HepG2 (cell line): ENCODE results near the gene NEK7. TPM values are rescaled to one million over a fixed set of nuclear protein-coding genes. Genes with fewer than 3 reads are reported as not detected.

Source experiments
- BCL3 ChIP-seq: sonication (generic); formaldehyde crosslinking; IDR thresholded peaks from 2 replicates; pipeline ENCODE4 v1.5.1; 2020; ENCODE audit warnings: mild to moderate bottlenecking, missing genetic modification reagents, moderate library complexity
- CENPX ChIP-seq: sonication (generic); formaldehyde crosslinking; IDR thresholded peaks from 2 replicates; pipeline ENCODE4 v1.9.0; 2021; ENCODE audit warnings: mild to moderate bottlenecking, missing genetic modification reagents, moderate library complexity
- CREBL2 ChIP-seq: sonication (generic); formaldehyde crosslinking; IDR thresholded peaks from 2 replicates; pipeline ENCODE4 v1.8.1; 2023; ENCODE audit warnings: missing genetic modification reagents, mild to moderate bottlenecking, borderline replicate concordance
- CREM ChIP-seq, 2 experiments: sonication (generic) in 1 of 2; formaldehyde crosslinking in 1 of 2; IDR thresholded peaks; 2 replicates each; pipeline versions ENCODE4 v1.4.0 to v1.6.1; 2016 to 2020; ENCODE audit warnings: antibody characterized with exemption in 1 of 2, mild to moderate bottlenecking in 1 of 2, missing genetic modification reagents in 1 of 2
- CTCF ChIP-seq: sonication (generic); formaldehyde crosslinking; IDR thresholded peaks from 2 replicates; pipeline ENCODE4 v1.5.0; 2020; ENCODE audit warnings: mild to moderate bottlenecking, missing genetic modification reagents, moderate library complexity
- EZH2 ChIP-seq: conservative IDR thresholded peaks from 2 replicates; pipeline ENCODE4 v1.6.1; 2012; ENCODE audit warnings: mild to moderate bottlenecking, low read depth, low read length, moderate library complexity
- FOXP4 ChIP-seq: sonication (generic); formaldehyde crosslinking; IDR thresholded peaks from 2 replicates; pipeline ENCODE4 v1.4.0; 2020; ENCODE audit warnings: missing genetic modification reagents
- HHEX ChIP-seq: IDR thresholded peaks from 2 replicates; pipeline ENCODE4 v1.6.1; 2016; ENCODE audit warnings: control low read depth
- HNRNPUL1 ChIP-seq: fragments of 200-400 bp; formaldehyde crosslinking; IDR thresholded peaks from 2 replicates; pipeline ENCODE4 v1.6.1; 2017; ENCODE audit warnings: low read depth, mild to moderate bottlenecking, low read length, moderate library complexity
- KDM1A ChIP-seq: IDR thresholded peaks from 2 replicates; pipeline ENCODE4 v1.6.1; 2016; ENCODE audit warnings: missing compliant biosample characterization
- KDM2A ChIP-seq: sonication (generic); formaldehyde crosslinking; IDR thresholded peaks from 2 replicates; pipeline ENCODE4 v1.4.0; 2020; ENCODE audit warnings: low read depth, missing genetic modification reagents, borderline replicate concordance
- MZF1 ChIP-seq: sonication (generic); formaldehyde crosslinking; IDR thresholded peaks from 2 replicates; pipeline ENCODE4 v1.8.1; 2023; ENCODE audit warnings: mild to moderate bottlenecking, missing genetic modification reagents, borderline replicate concordance
- PBX3 ChIP-seq: sonication (generic); formaldehyde crosslinking; IDR thresholded peaks from 2 replicates; pipeline ENCODE4 v1.8.1; 2023; ENCODE audit warnings: missing genetic modification reagents, inconsistent platforms, borderline replicate concordance
- SRF ChIP-seq: IDR thresholded peaks from 2 replicates; pipeline ENCODE4 v1.6.1; 2011; ENCODE audit warnings: mild to moderate bottlenecking, low read depth, low read length, moderate library complexity
- SUZ12 ChIP-seq: fragments of 150-350 bp; IDR thresholded peaks from 2 replicates; pipeline ENCODE4 v1.6.1; 2014; ENCODE audit warnings: low read depth, low read length
- TFDP1 ChIP-seq: IDR thresholded peaks from 2 replicates; pipeline ENCODE4 v1.6.1; 2016; ENCODE audit warnings: missing compliant biosample characterization, missing genetic modification reagents, borderline replicate concordance
- ZBTB3 ChIP-seq: sonication (generic); formaldehyde crosslinking; IDR thresholded peaks from 2 replicates; pipeline ENCODE4 v1.4.0; 2020; ENCODE audit warnings: low read depth, mild to moderate bottlenecking, moderate library complexity, missing genetic modification reagents, borderline replicate concordance
- ZNF180 ChIP-seq: sonication (generic); formaldehyde crosslinking; IDR thresholded peaks from 2 replicates; pipeline ENCODE4 v1.4.0; 2020; ENCODE audit warnings: low read depth, missing genetic modification reagents, borderline replicate concordance
- ZNF329 ChIP-seq: sonication (generic); formaldehyde crosslinking; IDR thresholded peaks from 2 replicates; pipeline ENCODE4 v1.9.0; 2021; ENCODE audit warnings: low read depth, mild to moderate bottlenecking, missing genetic modification reagents
- ZNF570 ChIP-seq: sonication (generic); formaldehyde crosslinking; IDR thresholded peaks from 2 replicates; pipeline ENCODE4 v1.4.0; 2020; ENCODE audit warnings: mild to moderate bottlenecking, missing genetic modification reagents, borderline replicate concordance
- ZNF652 ChIP-seq: IDR thresholded peaks from 2 replicates; pipeline ENCODE4 v1.6.1; 2016; ENCODE audit warnings: low read depth, borderline replicate concordance
- polyA plus RNA-seq, 8 experiments: library from polyadenylated mRNA; depleted of rRNA in 3 of 8; stranded (reverse) in 7 of 8; unstranded in 1 of 8; fragments of >200 nt; fragmentation: Illumina TruSeq in 4 of 8; extraction: Trizol in 4 of 8; gene quantifications; 2 replicates each; pipeline versions ENCODE4 v1.2.1 to v1.2.3, GENCODE V29; 2011 to 2016; ENCODE audit warnings: low read depth in 4 of 8, missing spikeins in 1 of 8, mixed read lengths in 1 of 8; ENCODE audit not compliant: insufficient read depth in 1 of 8
- total RNA-seq, 5 experiments: library from RNA; depleted of rRNA; stranded (reverse); fragments of >200 nt; fragmentation: Illumina TruSeq; extraction: Trizol; gene quantifications; 2 replicates each; pipeline ENCODE4 v1.2.3, GENCODE V29; 2016; ENCODE audit warnings: low read depth in 1 of 5

Gene NEK7
- total and polyA plus RNA-seq, 2 of the 13 experiments (the other 11 are each of a cell fraction or from before 2014, with no cell fraction given): 18.1 to 19.2 TPM

- no peak for TF ChIP-seq ZBTB3 (CRISPR knock-in tag)
- TF ChIP-seq BCL3: no peak
- no peak for TF ChIP-seq HHEX (CRISPR knock-in tag)
- TF ChIP-seq CTCF (CRISPR knock-in tag): no peak
- TF ChIP-seq TFDP1: peak; percentile 24; the same call in 1 of the 2 replicates
- no peak for TF ChIP-seq MZF1 (CRISPR knock-in tag)
- no peak for TF ChIP-seq SUZ12
- TF ChIP-seq PBX3 (CRISPR knock-in tag): 0 out of 2 replicates have a peak, but pooled peaks have one; percentile 63
- 0 out of 2 replicates have a peak, but pooled peaks have one; percentile 12 for TF ChIP-seq FOXP4 (CRISPR knock-in tag)
- no peak for TF ChIP-seq ZNF180 (CRISPR knock-in tag)
- TF ChIP-seq HNRNPUL1: no peak
- no peak for TF ChIP-seq ZNF570 (CRISPR knock-in tag)
- TF ChIP-seq CENPX: no peak
- no peak for TF ChIP-seq SRF
- no peak for TF ChIP-seq ZNF329
- TF ChIP-seq CREBL2: no peak
- TF ChIP-seq ZNF652 (CRISPR knock-in tag): peak; percentile 4; the same call in 1 of the 2 replicates
- no peak for TF ChIP-seq EZH2
- TF ChIP-seq KDM1A: no peak
- TF ChIP-seq KDM2A (CRISPR knock-in tag): peak; percentile 72
- TF ChIP-seq CREM (IDR thresholded peaks at IDR 0.05): peak; percentile 38; the same call in 1 of the 2 replicates
- no peak for TF ChIP-seq CREM (CRISPR knock-in tag; IDR thresholded peaks at IDR 0.05)
Observed at GRCh38 chr1:198158735-198159589, 2.2 kb downstream of the NEK7 start (continued).
